Right forelimb (tissue), 1 donor: ENCODE data around the gene EFCAB11.
A peak's percentile ranks its signal among the peaks of the same experiment; 100 is the strongest.

Experiments
- DNase-seq: peaks from one replicate; pipeline ENCODE4 v3.0.0-alpha.2; 2018

Gene EFCAB11, protein sequence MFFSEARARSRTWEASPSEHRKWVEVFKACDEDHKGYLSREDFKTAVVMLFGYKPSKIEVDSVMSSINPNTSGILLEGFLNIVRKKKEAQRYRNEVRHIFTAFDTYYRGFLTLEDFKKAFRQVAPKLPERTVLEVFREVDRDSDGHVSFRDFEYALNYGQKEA

DNA sequence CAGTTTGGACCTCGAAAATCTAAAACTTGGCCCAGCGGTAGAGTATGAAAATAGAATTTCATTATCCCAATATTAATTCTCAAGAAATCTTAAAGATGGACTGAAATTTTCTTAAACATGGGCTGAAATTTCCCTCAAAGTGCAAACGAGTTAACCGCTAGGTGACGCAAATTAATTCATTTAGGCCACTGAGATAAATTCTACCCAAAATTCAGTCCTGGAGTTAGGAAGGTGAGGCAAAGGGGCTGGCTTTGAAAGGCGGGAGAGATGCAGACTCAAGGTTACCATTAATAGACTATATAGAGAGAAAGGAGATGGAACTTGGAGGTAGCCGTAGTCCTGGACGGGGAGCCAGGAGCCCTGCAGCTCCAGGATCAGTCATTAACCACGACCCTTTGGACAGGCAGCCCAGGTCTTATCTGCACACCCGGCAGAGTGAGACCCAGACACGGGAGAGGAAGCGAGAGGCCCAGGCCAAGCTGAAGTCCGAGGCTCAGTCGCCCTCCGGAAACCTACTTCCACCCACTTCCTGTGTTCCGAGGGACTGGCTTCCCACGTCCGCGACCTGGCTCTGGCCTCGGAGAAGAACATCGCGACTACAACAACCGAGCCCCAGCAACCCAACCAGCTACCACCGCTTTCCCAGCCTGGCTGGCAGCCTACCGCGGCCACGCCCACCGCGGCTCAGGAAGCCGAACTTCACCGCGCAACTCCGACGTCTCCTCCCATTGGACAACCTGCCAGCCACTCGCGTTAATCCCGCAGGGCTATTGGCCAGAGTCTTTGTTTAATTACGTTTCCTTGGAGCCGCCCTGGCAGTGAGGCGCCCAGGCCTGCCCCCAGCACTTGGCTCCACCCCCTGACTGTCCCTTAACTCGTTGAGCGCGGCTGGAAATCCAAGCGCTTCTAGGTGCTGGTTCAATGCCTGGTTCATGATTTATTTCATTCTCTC, at the start of gene EFCAB11:
TSS of gene EFCAB11 (minus strand) at position 661 of the 952 bp plus-strand sequence. CDS start at position 591, 70 bp downstream.
- DNase-seq: peak; percentile 100

DNA sequence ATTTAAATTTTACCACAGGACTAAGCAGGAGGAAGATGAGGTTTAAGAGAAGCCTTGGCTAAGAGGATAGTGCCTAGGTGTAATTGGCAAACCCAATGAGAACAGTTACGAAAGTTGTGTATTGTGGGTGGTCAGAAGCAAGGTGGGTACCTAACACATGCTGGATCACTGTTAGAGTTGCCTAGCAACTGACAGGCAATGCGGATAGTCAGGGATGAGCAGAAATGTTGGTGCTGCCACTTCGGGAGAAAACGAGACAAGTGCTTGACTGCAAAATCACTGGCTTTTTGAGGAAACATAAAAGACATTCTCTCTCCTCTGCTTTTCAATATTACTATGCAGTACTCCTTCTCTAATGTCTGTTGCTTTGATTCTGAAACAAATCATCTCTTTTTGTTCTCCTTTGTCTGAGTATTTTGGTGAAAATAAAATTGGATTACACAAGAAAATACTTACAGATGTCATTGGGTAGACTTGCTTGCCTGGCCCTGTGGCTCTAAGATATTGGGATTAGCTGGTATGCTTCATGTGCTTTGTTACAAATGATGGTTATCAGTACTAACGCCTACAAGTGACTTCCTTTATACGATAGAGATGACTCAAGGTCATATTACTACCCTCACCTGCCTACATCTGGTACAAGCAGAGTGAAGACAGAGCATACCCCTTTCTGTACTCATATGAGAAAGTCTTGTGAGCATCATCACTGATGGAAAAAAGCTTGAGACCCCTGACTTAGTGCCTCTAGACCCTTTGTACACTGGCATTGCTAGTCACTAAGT, 49.2 kb upstream of the EFCAB11 start:
- no peak for DNase-seq

DNA sequence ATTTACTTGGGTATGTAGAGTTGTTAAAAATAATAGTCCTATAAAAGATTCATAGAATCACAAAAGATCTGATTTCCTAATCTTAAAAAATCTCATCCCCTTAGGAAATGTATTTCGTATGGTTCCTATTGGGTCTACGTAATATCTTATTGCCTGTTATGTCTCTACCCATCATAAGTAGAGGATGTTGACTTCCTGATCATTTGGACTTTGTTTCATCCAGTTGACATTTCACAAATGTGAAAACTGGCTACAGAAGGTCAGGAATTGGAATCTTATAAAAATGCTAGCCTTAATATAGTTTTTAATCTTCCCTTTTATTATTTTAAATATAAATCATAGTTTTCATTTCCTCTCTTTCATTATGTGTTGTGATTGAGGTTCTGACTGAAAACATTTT, 46.4 kb upstream of the EFCAB11 start:
- no peak for DNase-seq

DNA sequence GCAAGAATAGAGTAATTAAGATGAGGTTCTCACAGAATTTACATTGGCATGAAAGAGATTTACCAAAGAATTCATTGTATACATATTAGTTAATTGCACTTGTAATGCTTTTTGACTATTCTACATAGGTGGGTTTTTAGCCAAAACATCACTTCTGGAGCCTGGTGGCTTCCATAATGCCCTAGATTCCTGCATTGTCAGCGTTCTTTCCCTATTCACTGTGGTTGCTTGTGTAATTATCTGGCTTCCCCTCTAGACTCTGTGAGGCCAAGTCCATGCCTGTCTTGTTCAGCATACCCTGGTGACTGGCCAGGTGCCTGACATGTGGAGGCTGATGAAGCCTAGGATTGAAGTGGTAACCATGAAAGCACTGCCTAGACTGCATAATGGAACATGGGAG, 42.4 kb upstream of the EFCAB11 start:
- no peak for DNase-seq

DNA sequence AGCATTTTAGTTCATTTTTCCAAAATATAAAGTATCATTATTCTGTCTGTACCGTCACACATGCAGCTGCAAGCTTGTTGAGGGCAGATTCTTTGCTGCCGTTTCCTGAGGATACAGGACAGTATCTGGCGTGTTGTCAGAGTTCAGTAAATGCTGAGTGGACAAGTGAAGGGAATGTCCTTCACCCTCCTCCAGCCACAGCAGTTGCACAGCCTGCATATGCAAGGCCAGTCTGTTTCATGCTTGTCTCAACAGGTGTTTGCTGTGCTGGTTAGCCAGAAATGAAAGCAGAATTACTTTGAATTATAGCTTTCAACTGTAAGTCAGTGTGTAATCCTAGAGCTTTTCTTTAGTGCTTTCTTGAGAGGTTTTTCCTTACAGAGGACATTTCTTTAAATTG, 37.7 kb upstream of the EFCAB11 start:
- no peak for DNase-seq

DNA sequence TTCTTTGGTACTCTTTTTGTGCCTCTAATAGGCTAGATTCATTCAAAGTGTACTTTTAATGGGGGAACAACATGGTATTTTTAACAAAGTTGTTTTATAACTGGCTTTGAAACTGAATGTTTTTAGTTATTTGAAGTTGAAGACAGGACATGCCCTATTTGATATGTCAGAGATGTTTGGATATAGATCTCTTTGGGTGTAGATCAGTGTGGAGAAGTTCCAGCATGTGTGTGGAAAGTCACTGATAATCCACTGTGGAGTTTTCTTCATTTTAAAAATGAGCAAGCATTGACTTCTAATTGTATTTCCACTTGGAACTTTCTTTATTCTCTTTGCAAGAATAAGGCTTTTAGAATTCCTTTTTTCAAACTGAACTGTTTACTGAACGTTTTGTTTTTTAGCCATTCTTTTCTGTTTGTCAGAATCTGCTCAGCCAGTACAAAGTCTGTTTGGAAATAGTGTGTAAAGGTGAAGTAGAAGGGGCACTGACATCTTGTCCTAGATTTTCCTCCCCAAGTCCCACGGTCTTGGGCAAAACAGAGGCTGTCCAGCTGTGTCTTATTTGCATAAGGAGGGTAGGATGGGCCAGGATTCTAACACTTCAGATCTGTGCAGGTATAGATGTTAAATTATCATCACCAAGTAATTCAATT, 36.2 kb upstream of the EFCAB11 start:
- DNase-seq: no peak

DNA sequence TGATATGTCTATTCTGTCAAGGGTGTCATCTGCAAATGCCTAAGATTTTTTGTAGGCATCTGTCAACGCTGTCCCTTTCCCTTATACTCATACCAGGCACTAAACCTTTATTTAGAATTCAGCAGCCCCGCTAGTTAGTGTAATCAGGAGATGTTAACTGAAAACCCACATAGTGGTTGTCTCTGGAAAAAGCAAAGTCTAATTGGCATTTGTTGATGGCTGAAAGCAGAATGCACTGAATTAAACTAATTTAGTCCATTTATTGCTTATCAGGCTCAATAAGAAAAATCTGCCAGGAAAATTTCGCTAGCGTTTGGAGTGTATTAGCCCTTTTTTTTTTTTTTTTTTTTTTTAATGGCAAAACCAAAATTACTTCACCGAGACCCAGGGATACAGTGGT, 35.7 kb upstream of the EFCAB11 start:
- DNase-seq: no peak

DNA sequence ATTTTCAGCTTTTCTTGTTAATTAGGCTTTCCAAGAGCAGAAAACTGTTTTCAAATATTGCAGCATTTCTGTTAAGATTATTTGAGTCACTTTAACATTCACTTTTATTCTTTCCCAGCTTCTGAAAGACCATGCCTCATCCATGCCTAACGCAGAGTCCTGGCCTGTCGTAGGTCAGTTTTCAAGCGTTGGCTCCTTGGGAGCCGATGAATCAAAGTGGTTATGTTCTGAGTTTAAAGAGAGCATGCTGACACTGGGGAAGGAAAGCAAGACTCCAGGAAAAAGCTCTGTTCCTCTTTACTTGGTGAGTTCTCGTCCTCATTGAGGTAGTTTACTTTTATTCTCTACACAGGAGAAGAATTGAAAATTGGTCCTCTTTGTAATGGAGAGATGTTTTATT, 34.3 kb upstream of the EFCAB11 start:
- no peak for DNase-seq

DNA sequence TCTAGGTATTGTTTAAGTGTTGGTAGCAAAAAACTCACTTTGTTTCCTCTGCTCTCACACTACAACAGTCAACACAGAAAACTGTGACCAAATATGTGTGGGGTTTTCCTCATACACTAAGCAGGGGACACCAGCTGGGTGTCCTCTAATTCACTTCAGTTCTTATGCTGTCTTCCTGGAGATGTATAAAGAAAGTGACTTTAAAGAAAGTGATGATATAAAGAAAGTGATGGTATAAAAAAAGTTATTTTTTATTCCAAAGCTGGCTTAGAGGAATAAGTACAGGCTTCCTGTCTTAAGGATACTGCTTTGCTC, 32.6 kb upstream of the EFCAB11 start:
- no peak for DNase-seq

DNA sequence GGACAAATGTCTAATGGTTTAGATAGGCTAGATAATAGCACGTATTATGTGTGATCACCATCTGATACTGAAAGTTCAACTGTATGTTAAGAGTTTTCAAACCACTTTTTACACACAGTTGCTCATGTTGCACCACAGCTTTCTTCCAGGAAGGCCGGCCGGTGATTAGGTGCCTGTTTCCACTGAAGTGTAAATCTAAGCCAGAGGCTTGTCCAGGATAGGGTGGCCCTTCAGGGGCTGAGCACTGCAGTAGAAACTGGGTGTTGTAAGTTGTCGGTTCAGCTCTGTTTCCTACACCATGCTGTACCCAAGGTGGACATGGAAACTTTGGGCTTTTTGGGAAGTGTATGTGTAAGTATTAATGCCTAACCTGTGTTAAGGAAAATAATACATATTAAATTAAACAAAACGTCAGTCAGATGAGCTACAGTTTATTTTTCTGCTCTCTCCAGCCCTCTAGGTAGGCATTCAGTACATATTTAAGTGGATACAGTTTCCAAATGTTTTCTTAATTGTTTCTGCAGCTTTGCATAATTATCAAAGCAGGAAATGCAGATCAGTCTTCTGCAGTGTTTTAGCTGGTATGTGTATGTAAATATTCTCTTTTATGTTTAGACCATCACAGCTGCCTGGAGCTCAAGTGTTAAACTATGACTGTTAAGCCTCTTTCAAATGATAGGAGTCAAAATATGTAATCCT, 32.1 kb upstream of the EFCAB11 start:
- no peak for DNase-seq

DNA sequence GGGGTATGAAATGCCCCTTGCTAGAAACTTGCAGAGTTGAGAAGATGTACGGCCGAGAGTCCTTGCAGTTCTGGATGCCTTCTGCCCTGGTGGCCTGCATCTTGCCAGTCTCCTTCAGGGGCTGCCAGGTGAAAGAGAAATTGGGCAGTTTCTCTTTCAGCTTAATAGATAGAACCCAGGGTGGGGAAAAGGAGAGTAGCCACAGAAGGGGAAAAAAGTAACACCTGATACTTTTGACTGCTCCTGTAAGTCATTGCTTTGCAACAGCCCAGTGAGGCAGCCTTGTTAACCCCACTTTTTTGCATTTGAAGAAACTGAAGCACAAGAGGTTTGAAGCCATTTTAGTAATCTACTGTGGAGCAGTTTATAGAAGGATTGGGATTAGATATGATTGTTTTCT, 28.8 kb upstream of the EFCAB11 start:
- no peak for DNase-seq

DNA sequence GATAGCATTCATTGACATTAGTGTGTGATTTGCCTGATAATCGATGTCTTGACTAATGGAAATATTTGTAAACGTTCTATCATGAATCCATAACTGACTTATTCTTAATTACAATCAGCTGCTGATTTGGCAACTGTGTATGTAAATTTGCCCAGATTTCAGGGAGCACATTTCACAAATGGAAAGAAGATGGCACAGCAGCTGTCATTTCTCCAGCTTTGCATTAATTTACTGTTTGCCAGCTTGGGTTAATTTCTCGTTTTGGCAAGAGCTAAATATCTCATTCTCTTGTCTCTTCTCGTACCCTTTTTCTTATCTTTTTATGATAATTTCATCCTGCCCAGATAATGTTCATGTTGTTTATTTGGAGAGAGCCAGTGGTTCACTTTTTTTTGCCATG, 24.1 kb upstream of the EFCAB11 start:
- no peak for DNase-seq

DNA sequence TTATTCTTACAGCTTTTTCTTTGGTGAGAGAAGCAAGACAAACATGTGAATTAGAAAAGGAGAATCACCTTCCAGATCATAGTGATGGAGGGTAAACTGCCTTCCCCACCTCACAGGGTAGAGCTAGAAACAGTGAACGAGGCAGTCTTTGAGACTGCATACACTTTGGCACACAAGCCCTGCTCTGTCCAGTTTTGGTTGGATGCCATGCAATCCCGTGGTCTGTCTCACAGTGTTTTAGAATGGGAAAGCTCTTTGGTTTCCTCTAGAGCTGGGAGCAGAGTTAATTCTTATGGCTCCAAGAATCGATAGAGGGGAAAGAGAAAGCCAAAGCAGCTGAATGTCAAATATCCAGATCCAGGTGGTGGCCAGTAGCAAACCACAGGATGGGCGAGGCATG, 23.1 kb upstream of the EFCAB11 start:
- DNase-seq: no peak

DNA sequence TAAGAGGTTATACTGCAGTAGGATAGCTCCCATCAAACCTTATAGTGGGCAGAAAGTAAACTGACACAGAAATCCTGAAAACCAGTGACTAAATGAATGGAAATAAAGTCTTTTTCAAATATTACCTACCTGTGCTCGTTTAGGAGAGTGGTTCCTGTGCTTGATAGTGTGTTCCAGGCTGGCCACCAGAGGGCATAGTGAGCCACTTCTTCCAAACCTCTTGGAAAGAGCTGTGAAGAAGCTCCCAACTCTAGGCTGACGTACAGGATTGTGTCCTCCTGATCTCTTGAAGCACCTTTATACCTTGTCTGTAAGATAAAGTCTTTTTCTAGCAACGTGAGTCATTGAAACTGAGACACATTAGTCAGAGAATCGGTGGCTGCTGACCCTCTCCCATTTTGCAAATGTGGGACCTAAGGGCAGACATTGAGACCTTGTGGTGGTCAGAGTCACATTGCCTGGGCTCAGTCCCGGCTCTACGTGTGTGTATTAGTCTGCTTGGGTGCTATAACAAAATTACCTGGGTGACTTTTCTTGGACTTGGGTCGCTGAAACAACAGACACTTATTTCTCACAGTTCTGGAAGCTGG, 18.8 kb upstream of the EFCAB11 start:
- peak; percentile 74 for DNase-seq

DNA sequence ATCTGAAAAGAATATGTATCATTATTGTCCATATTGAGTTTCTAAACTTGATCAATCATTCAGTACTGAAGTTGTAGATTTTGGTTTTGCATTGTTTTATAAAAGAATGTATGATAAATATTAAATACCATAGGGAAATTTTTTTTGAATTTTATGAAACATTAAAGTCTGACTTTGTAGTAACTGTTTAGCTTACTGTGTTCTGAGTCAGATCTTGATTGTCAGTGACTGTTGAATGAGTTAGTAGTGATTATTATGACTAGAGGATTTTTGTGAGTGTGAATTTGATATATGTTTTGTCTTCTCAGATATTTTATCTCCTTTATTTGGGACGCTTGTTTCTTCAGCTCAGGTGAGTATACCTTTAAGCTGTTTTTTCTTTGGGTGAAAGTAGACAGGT, 11.3 kb upstream of the EFCAB11 start:
- no peak for DNase-seq

DNA sequence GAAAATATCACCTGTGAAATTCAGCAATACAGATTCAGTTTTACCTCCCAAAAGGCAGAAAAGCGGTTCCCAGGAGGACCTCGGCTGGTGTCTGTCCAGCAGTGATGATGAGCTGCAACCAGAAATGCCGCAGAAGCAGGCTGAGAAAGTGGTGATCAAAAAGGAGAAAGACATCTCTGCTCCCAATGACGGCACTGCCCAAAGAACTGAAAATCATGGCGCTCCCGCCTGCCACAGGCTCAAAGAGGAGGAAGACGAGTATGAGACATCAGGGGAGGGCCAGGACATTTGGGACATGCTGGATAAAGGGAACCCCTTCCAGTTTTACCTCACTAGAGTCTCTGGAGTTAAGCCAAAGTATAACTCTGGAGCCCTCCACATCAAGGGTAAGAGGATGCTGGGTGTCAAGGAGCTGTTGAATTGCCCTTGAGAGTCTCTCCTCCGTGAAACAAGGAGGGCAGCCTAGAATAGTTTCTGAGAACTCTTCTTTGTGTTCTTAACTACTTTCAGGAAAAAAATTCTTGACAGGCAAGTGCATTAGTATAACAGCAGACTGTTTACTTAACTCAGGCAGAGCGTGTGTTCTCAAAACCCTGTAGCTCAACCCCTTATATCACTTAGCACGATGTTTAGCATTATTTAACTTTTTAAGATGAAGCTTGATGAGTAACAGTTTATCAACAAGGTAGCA, 8.9 kb upstream of the EFCAB11 start:
- no peak for DNase-seq

DNA sequence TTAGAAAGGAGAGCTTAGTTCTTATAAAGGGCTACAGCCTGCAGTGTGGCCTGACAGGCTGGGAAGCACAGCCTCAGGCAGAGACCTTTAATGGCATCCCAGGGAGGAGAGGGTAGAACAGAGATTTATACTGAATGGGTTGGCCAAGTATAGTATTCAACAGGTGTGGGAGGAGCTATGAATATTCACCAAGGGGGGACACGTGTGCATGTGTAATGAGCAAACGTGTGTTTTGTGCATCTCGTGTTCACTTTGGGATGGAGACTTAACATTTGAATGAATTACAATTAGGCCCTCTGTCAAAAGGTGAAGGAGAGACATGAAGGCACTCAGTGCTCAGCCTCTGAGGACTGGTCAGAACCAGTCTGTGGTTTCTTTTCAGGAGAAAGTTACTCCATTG, 6.4 kb upstream of the EFCAB11 start:
- DNase-seq: no peak

DNA sequence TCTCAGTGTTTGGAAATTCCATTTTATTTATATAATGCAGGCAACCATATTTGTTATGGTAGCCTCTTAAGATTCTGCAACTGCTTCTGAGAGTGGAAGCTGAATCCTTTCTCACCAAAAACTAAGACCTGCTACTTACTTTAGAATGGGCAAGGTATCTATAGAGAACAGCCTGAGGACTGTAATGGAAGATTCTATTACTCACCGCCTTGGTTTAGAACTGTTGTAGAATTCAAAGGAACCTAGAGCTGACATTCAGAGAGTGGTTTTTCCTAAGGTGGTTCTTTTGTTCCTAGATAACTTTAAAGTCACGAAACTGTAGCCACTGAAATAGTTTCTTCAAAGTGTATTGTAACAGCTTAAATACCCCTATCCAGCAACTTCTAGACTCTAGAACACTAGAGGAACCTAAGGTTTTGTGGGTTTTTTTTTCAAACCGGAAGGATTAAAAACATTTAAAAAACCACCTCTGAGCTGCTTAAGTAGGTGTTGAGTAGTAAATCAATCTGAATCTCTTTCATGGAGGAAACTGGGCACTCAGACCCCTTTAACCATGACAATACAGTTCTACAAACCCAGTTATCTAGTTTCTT, 5.4 kb upstream of the EFCAB11 start:
- DNase-seq: no peak

DNA sequence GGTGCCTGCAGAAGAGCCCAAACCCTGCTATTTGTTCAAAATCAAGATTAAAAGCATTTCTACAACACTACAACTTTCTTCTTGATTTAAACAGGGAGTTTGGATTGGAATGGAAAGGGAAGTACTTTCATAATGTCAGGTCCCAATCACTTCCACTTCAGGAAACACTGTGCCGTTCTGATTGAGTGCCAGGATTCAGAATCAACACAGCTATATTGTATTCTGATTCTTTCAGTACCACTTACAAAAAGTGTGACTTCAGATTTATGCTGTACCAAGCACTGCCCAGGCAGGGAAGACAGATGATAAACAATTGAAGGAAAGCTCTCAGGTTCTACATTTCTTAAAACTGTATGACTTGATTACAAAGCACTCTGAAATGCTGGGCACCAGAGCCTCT, 4.4 kb upstream of the EFCAB11 start:
- no peak for DNase-seq

DNA sequence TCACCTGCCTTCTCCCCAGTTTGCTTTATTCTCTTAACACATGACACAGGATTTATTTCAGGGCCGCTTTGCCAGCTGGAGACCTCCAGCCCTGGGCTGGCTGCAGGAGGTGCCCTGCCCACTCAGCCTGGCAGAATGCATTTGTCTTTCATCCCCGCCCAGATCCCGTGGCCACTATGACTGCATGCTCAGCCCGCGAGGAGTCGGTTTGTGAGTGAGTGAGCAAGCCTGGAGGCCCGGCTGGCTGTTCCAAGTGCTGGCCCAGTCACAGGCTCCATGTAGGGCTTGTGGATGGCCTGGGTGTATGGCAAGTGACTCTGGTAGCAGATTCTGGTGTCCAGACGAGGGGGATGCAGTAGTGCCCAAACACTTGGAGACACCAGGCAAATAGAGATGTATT, 3.3 kb upstream of the EFCAB11 start:
- DNase-seq: no peak

DNA sequence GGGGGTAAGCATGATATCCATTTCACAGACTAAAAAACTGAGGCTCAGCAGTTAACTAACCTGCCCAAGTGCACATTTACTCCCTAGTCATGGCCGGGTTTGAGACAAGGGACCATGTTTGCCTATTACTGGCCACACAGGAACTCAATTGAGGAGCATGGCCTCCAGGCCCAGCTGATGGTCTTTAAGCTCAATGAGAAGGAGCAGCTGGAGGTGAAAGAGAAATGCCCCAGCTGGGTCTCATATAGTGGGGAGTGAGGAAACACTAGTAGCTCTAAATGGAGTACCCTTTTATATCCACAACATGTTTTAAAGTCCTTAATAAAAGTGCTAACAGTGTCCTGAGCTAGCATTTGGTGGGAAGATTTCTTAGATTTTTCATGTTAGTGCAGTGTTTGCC, 2.8 kb upstream of the EFCAB11 start:
- DNase-seq: no peak
